ENCODE data around the gene ARHGAP12. TPM values are rescaled to one million over a fixed set of nuclear protein-coding genes. Genes with fewer than 3 reads are reported as not detected.

ARHGAP12 gene
- total RNA-seq, 1 donor from 2014 or later, result 29.8 TPM

- intact Hi-C loops (cut with DNase I), result no loop called here
- ATAC-seq, result peak in 1 of 2 donors; percentile 32
These were observed 63.7 kb downstream of the ARHGAP12 start for GRCh38 chr10:31864834-31865518.

GRCh38 chr10:31855033-31855432 is 73.6 kb downstream of the ARHGAP12 start:
- no peak for ATAC-seq
- no peaks in the 10 kb centered on the region for H3K4me1 ChIP-seq
- no peak for TF ChIP-seq CTCF (IDR thresholded peaks at IDR 0.05)
- no peaks in the 10 kb centered on the region for H3K9me3 ChIP-seq
- H3K4me3 ChIP-seq, result no peak overlapping the region
- H3K36me3 ChIP-seq, result peaks cover 16% of the 10 kb centered on the region
- no peak overlapping the region for H3K27ac ChIP-seq
- no peak for DNase-seq
- intact Hi-C loops (cut with DNase I), result no loop called here
- no peaks in the 10 kb centered on the region for H3K27me3 ChIP-seq (ENCODE audit: low read depth)

More at GRCh38 chr10:31864834-31865518, 63.7 kb downstream of the ARHGAP12 start:
- Histone ChIP-seq H3K27me3 (ENCODE audit: low read depth) (no peaks in the 10 kb centered on the region), H3K4me3 (no peak overlapping the region), H3K36me3 (peaks cover 15% of the 10 kb centered on the region), H3K4me1 (peaks cover 17% of the 10 kb centered on the region), H3K9me3 (no peaks in the 10 kb centered on the region), H3K27ac (peak overlapping the region; percentile 12)
- TF ChIP-seq CTCF (IDR thresholded peaks at IDR 0.05), result no peak
- DNase-seq, result no peak

- intact Hi-C loops (cut with DNase I), result no loop called here
- no peak for ATAC-seq
These were observed 75.0 kb downstream of the ARHGAP12 start for GRCh38 chr10:31853629-31854028.

GRCh38 chr10:31851216-31851615 is 77.4 kb downstream of the ARHGAP12 start:
- intact Hi-C loops (cut with DNase I), result no loop called here
- Histone ChIP-seq H3K27me3 (ENCODE audit: low read depth) (no peaks in the 10 kb centered on the region), H3K4me3 (no peak overlapping the region), H3K27ac (no peak overlapping the region), H3K9me3 (no peaks in the 10 kb centered on the region), H3K36me3 (peaks cover 5% of the 10 kb centered on the region), H3K4me1 (no peaks in the 10 kb centered on the region)
- ATAC-seq, result no peak
- TF ChIP-seq CTCF (IDR thresholded peaks at IDR 0.05), result no peak
- no peak for DNase-seq

More at GRCh38 chr10:31853629-31854028, 75.0 kb downstream of the ARHGAP12 start:
- H3K4me1 ChIP-seq, result no peaks in the 10 kb centered on the region
- no peaks in the 10 kb centered on the region for H3K9me3 ChIP-seq
- DNase-seq, result no peak
- peaks cover 11% of the 10 kb centered on the region for H3K36me3 ChIP-seq
- no peak for TF ChIP-seq CTCF (IDR thresholded peaks at IDR 0.05)
- no peak overlapping the region for H3K27ac ChIP-seq
- H3K4me3 ChIP-seq, result no peak overlapping the region
- no peaks in the 10 kb centered on the region for H3K27me3 ChIP-seq (ENCODE audit: low read depth)

GRCh38 chr10:31847515-31847914 is 81.1 kb downstream of the ARHGAP12 start:
- DNase-seq, result no peak
- Histone ChIP-seq H3K4me1 (no peaks in the 10 kb centered on the region), H3K27me3 (ENCODE audit: low read depth) (no peaks in the 10 kb centered on the region), H3K36me3 (peaks cover 5% of the 10 kb centered on the region), H3K4me3 (no peak overlapping the region), H3K27ac (no peak overlapping the region), H3K9me3 (no peaks in the 10 kb centered on the region)
- ATAC-seq, result peak in 1 of 2 donors; percentile 13
- no peak for TF ChIP-seq CTCF (IDR thresholded peaks at IDR 0.05)
- intact Hi-C loops (cut with DNase I), result no loop called here
